Panc1 (cell line): ENCODE results near the gene MRRF. TPM values are rescaled to one million over a fixed set of nuclear protein-coding genes. Genes with fewer than 3 reads are reported as not detected.

Experiments
- ATAC-seq: fragments of 200-7000 bp; cut with Tn5 transposase; 2 replicates; pipeline ENCODE4 v1.9.1; 2020; ENCODE audit warnings: mild to moderate bottlenecking, moderate library complexity
- BruUV-seq: library from RNA; stranded (reverse); fragments of 400-500 nt; replicated peaks from 2 replicates; lab custom pipeline; 2021; lab: Mats Ljungman, UMichigan
- CTCF ChIA-PET: fragments of 300-600 bp; sonication (Branson Sonifier 250); formaldehyde crosslinking; loops from one replicate; lab custom pipeline; 2022; ENCODE audit warnings: antibody characterized with exemption; lab: Charles Lee
- POLR2A ChIA-PET: fragments of 300-600 bp; sonication (Branson Sonifier 250); formaldehyde crosslinking; loops from one replicate; lab custom pipeline; 2022; ENCODE audit warnings: antibody characterized with exemption; lab: Charles Lee
- DNase-seq: peaks from one replicate; pipeline ENCODE4 v3.0.0-alpha.2; 2010; ENCODE audit warnings: low read depth, low spot score
- H3K27ac ChIP-seq: 2 replicates; pipeline ENCODE4 v1.5.1; 2011; ENCODE audit warnings: mild to moderate bottlenecking, low read length, inconsistent platforms
- H3K27me3 ChIP-seq: fragments of 200-500 bp; sonication (Bioruptor generic); 2 replicates; pipeline ENCODE4 v1.6.0; 2014; ENCODE audit warnings: low read length, inconsistent platforms; ENCODE audit not compliant: control insufficient read depth, insufficient read depth
- H3K36me3 ChIP-seq: fragments of 200-500 bp; sonication (Bioruptor generic); 2 replicates; pipeline ENCODE4 v1.5.1; 2014; ENCODE audit warnings: inconsistent platforms, mild to moderate bottlenecking, low read length, moderate library complexity; ENCODE audit not compliant: control insufficient read depth, insufficient read depth
- H3K4me1 ChIP-seq: 2 replicates; pipeline ENCODE4 v1.5.1; 2011; ENCODE audit warnings: inconsistent platforms, mild to moderate bottlenecking, low read length, moderate library complexity; ENCODE audit not compliant: control insufficient read depth, insufficient read depth
- H3K4me3 ChIP-seq, 2 experiments: 2 replicates each; pipeline ENCODE4 v1.5.1; 2011 to 2012; ENCODE audit warnings: low read depth in 2 of 2, low read length in 2 of 2, mild to moderate bottlenecking in 2 of 2, inconsistent platforms in 1 of 2, moderate library complexity in 1 of 2
- H3K9me3 ChIP-seq: fragments of 200-500 bp; sonication (Bioruptor generic); 2 replicates; pipeline ENCODE4 v1.5.1; 2014; ENCODE audit warnings: low read depth, mild to moderate bottlenecking, inconsistent platforms, low read length, moderate library complexity; ENCODE audit not compliant: control insufficient read depth, insufficient read depth
- CTCF ChIP-seq: fragments of 450-650 bp; IDR thresholded peaks from 2 replicates; pipeline ENCODE4 v1.5.1; 2017; ENCODE audit warnings: mild to moderate bottlenecking
- POLR2AphosphoS5 ChIP-seq: IDR thresholded peaks from 2 replicates; pipeline ENCODE4 v1.6.1; 2012; ENCODE audit warnings: mild to moderate bottlenecking, low read depth, low read length, moderate library complexity
- REST ChIP-seq, 2 experiments: IDR thresholded peaks; 2 replicates each; pipeline ENCODE4 v1.6.1; 2011 to 2012; ENCODE audit warnings: low read depth in 2 of 2, control low read depth in 1 of 2, low read length in 1 of 2, mild to moderate bottlenecking in 1 of 2, moderate library complexity in 1 of 2; ENCODE audit not compliant: insufficient read depth in 1 of 2
- SIN3A ChIP-seq: IDR thresholded peaks from 2 replicates; pipeline ENCODE4 v1.6.1; 2012; ENCODE audit warnings: low read depth, mild to moderate bottlenecking, low read length, moderate library complexity, borderline replicate concordance; ENCODE audit not compliant: insufficient read depth
- TCF7L2 ChIP-seq: IDR thresholded peaks from 2 replicates; pipeline ENCODE4 v1.6.1; 2011; ENCODE audit warnings: mild to moderate bottlenecking, low read depth, low read length, inconsistent platforms
- in situ Hi-C: cut with HindIII; loops from 2 replicates; pipeline ENCODE4 v1.10.0; 2016; ENCODE audit warnings: low sequenced_read_pairs, low pct_unique_long_range_greater_than_20kb
- intact Hi-C: fragments of 100-400 bp; cut with micrococcal nuclease; formaldehyde crosslinking; loops from one replicate; pipeline ENCODE4 v1.10.0; 2022; ENCODE audit not compliant: unreplicated experiment
- total RNA-seq: library from RNA; stranded (reverse); gene quantifications from one replicate; pipeline ENCODE4 v1.2.1, GENCODE V29; 2021; ENCODE audit not compliant: unreplicated experiment

The MRRF gene
- total RNA-seq, 1 experiment from 2014 or later: 28.4 TPM

- intact Hi-C loops: no loop called here
- ChIA-PET POLR2A (no interaction called here), CTCF (no interaction called here)
- Histone ChIP-seq H3K4me1 (no peaks in the 10 kb centered on the region), H3K9me3 (no peaks in the 10 kb centered on the region), H3K27ac (no peak overlapping the region), H3K4me3 (no peak overlapping the region), H3K27me3 (no peaks in the 10 kb centered on the region), H3K36me3 (peaks cover 8% of the 10 kb centered on the region)
- no peak for DNase-seq
- no peak for ATAC-seq
- in situ Hi-C loops: no loop called here
- TF ChIP-seq REST (IDR thresholded peaks at IDR 0.05; ENCODE audit: insufficient read depth in 1 of 2, low read depth in 2 of 2, low read length in 1 of 2) (no peak), CTCF (no peak), TCF7L2 (no peak), SIN3A (no peak), POLR2AphosphoS5 (no peak)
- no TSS peak for BruUV-seq
Observed at GRCh38 chr9:122309861-122310260, 45.2 kb downstream of the MRRF start.

- no peak for TF ChIP-seq CTCF
- no peak for TF ChIP-seq SIN3A
- TF ChIP-seq TCF7L2: no peak
- TF ChIP-seq POLR2AphosphoS5: no peak
- no peak for TF ChIP-seq REST (IDR thresholded peaks at IDR 0.05; ENCODE audit: insufficient read depth in 1 of 2, low read depth in 2 of 2, low read length in 1 of 2)
- CTCF ChIA-PET: no interaction called here
- in situ Hi-C loops: no loop called here
- POLR2A ChIA-PET: no interaction called here
- no peaks in the 10 kb centered on the region for H3K9me3 ChIP-seq
- no peaks in the 10 kb centered on the region for H3K27me3 ChIP-seq
- no peak for ATAC-seq
- H3K36me3 ChIP-seq: peaks cover 10% of the 10 kb centered on the region
- intact Hi-C loops: no loop called here
- no peak overlapping the region for H3K27ac ChIP-seq
- no peak for DNase-seq
- no peak overlapping the region for H3K4me3 ChIP-seq
- H3K4me1 ChIP-seq: no peaks in the 10 kb centered on the region
- BruUV-seq: no TSS peak
Observed at GRCh38 chr9:122314165-122314564, 49.5 kb downstream of the MRRF start.
